Measurements from ENCODE around the gene FIGLA.

The FIGLA gene

DNA sequence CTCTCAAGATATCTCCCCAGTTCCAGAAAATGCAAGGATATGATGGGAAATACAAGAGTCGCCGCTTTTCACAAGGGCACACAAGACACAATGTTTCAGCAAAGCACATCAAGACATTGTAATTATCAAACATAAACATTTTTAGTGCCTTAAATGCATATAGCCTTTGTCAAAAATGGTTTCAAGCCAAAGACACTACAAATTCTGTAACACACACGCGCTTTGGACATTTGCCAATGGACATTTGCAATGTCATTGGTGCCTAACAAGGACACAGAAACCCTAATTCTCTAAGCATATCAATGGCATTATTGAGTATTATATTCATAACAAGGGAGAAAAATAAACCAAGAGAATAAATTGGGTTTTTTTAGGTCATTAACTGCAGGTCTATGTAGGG, 38.6 kb downstream of the FIGLA start:
- H3K27ac ChIP-seq: no peak overlapping the region

DNA sequence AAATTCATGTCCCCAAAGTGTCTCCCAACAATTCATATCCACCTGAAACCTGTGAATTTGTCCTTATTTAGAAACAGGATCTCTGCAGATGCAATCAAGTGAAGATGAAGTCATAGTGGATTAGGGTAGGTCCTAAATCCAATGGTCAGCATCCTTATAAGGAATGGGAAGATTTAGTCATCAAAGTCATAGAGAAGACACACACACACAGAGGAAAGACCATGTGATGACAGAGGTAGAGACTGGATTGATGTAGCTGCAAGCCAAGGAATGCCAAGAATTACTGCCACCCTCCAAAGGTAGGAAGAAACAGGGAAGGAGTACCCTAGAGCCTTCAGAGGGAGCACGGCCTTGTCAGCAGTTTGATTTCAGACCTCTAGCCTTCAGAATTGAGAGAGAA, 40.1 kb downstream of the FIGLA start:
- H3K27ac ChIP-seq: no peak overlapping the region
- TF ChIP-seq, protein P1, sequence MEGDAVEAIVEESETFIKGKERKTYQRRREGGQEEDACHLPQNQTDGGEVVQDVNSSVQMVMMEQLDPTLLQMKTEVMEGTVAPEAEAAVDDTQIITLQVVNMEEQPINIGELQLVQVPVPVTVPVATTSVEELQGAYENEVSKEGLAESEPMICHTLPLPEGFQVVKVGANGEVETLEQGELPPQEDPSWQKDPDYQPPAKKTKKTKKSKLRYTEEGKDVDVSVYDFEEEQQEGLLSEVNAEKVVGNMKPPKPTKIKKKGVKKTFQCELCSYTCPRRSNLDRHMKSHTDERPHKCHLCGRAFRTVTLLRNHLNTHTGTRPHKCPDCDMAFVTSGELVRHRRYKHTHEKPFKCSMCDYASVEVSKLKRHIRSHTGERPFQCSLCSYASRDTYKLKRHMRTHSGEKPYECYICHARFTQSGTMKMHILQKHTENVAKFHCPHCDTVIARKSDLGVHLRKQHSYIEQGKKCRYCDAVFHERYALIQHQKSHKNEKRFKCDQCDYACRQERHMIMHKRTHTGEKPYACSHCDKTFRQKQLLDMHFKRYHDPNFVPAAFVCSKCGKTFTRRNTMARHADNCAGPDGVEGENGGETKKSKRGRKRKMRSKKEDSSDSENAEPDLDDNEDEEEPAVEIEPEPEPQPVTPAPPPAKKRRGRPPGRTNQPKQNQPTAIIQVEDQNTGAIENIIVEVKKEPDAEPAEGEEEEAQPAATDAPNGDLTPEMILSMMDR (conservative IDR thresholded peaks at IDR 0.05): no peak
- TF ChIP-seq ZFX (IDR thresholded peaks at IDR 0.05): no peak

More for the DNA sequence above, 38.6 kb downstream of the FIGLA start:
- TF ChIP-seq ZFX (IDR thresholded peaks at IDR 0.05): no peak
- TF ChIP-seq, protein P1 (conservative IDR thresholded peaks at IDR 0.05): no peak

DNA sequence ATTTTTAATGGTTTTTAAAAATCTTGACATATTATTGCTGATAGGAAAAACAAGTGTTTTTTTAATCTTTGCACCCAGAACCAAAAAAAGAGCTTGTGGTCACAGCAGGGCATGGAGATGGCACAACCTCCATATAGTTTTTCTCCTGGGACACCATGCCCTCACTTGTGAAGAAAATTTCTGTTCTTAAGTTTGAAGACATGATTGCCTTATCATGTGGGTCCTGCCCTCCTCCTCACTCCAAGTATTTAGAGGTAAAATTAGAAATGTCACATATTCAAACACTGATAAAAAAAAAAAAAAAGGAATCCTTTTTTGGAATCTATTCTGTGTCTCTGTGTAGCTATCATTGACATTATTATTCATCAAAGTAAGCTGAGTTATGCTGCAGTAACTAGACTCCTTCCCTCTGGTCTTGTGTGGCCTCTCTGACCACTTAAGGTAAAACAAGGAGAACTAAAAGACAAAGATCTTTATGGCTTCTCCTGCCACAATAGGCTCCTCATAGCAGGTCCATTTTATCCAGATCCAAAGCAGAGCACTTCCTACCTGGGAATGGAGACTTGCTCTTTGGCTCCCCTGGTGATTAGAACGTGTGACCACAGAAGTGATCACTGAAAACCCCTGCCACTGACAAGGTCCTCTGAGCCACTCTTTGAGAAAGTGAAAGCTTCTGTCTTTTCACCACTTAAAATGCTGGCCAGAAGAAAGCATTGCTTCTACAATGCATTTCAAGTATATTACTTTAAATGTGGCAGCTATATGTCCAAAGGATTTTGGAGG, 42.2 kb downstream of the FIGLA start:
- no peak overlapping the region for H3K27ac ChIP-seq
- TF ChIP-seq, protein P1 (conservative IDR thresholded peaks at IDR 0.05): no peak
- TF ChIP-seq ZFX (IDR thresholded peaks at IDR 0.05): no peak

DNA sequence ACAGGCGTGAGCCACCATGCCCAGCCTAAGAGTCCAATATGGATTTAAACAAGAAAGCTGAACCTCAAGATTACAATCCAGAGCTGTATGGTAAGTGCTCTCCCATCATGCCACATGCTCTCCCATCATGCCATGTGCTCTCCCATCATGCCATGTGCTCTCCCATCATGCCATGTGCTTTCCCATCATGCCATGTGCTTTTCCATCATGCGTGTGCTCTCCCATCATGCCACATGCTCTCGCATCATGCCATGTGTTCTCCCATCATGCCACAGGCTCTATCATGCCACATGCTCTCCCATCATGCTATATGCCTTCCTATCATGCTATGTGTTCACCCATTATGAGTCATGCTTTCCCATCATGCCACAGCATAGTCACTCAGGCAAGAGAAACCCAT, 43.2 kb downstream of the FIGLA start:
- no peak overlapping the region for H3K27ac ChIP-seq

DNA sequence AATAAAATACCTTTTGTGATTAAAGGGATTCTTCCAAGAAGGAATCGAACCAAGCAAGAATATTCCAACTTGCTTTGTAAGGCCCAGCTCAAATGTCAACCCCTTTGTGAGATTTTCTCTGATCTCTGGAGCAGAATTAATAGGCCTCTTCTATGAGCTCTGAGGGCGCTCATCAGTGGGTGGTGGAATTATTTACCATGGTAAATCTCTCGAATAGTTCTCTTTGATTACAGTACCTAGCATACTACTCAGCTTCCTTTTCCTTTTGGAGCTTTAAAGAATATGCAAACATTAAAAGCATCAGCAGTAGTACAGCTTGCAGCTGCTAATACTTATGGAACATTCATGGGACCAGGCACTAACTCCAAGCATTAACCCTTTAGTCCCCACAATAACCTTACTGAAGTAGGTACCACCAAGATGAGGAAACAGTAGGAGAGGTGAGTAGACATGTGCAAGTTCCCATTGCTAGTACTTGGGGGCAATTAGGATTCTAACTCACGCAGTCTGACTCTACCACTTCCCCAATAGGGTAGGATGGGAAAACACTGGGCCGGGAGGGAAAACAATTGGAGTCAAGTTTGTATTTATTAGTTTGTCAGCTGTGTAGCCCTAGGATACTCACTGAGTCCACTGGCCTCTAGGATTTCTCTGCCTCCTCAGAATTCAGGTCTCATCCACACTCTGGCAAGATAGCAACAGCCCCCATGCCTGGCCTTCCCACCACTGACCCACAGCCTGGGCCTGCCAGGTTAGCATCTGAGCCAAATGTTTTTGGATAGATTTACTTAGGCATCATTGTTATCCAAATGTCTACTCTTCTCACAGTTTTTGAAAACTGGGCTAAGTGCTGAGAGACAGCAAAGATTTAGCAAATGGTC, 44.1 kb downstream of the FIGLA start:
- no peak for TF ChIP-seq ZFX (IDR thresholded peaks at IDR 0.05)
- TF ChIP-seq, protein P1 (conservative IDR thresholded peaks at IDR 0.05): no peak
- H3K27ac ChIP-seq: no peak overlapping the region

More for the DNA sequence above, 43.2 kb downstream of the FIGLA start:
- TF ChIP-seq ZFX (IDR thresholded peaks at IDR 0.05): no peak
- TF ChIP-seq, protein P1 (conservative IDR thresholded peaks at IDR 0.05): no peak

DNA sequence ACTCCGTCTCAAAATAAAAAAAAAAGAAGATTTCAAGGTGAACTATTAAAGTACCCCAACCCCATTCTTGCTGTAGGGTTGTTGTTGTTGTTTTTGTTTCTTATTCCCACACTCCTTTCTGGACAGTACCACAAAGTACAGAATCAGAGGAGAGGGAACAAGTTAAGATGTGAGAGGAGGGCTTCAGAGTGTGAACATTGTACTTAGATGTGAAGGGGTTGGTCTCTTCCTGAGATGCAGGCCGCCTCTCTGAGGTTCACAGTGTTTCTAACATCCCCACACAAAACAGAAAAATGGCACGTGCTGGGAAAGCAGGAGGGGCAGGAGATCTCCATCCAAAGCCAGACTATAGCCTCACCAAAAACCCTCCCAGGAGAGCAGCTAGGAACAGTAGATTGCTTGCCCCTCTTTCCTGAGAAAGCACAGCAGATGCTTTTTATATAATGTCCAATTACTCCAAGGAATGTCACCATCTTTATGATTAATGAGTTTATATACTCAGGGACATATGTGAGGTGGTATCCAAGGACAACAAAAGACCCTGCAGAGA, 45.1 kb downstream of the FIGLA start:
- TF ChIP-seq, protein P1 (conservative IDR thresholded peaks at IDR 0.05): no peak
- no peak for TF ChIP-seq ZFX (IDR thresholded peaks at IDR 0.05)
- H3K27ac ChIP-seq: no peak overlapping the region

DNA sequence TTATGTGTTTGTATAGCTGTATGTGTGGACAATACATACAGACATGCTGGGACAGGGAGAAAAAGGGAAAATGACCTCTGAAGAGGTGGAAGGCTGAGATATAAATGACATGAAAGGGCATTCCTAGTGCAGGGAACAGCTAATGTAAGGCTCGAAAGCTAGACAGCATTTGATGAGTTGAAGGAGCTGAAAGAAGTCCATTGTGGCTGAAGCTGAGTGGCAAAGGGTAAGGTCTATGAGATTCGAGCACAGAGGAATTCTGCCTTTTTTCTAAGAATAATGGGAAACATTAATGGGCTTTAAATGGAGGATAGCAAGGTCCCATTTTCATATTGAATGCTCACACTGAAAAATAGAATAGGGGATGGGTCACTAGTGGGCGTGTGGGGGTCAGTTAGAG, 46.0 kb downstream of the FIGLA start:
- TF ChIP-seq ZFX (IDR thresholded peaks at IDR 0.05): no peak
- TF ChIP-seq, protein P1 (conservative IDR thresholded peaks at IDR 0.05): no peak
- no peak overlapping the region for H3K27ac ChIP-seq

Measured in C4-2B (cell line).